ENCODE measurements around the gene TBKBP1. TPM values are rescaled to one million over a fixed set of nuclear protein-coding genes. Genes with fewer than 3 reads are reported as not detected.

Gene TBKBP1
- total and polyA plus RNA-seq, 2 of the 4 experiments (the other 2 are of a cell fraction), result 3.4 to 8.5 TPM

DNA sequence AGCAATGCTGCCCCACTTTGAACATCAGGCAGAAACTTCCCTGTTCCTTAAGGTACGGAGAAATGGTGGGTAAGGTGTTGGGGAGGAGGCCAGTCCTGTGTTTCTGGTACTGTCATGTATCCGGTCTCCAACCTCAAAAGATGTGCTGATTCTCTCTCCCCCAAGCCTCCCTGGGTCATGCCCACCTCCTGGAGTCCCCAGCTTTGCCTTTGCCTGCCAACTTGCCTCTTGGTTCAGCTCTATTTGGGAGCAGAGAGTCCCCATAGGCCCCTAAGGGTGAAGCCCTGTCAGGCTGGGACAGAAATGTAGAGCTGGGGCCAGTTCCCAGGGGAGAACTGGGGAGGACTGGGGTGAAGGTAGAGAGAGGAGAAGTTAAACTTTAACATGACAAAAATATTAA is 37.4 kb downstream of the TBKBP1 start:
- no peaks in the 10 kb centered on the region for H3K36me3 ChIP-seq (ENCODE audit: control insufficient read depth, insufficient read depth, low read length)
- no peak overlapping the region for H4K91ac ChIP-seq (ENCODE audit: insufficient read depth, low read depth, low read length)
- peaks cover 94% of the 10 kb centered on the region for H3K27me3 ChIP-seq (ENCODE audit: control insufficient read depth, insufficient read depth, low read length)
- H3K4me1 ChIP-seq (ENCODE audit: control insufficient read depth, insufficient read depth, low read length), result no peaks in the 10 kb centered on the region
- H4K20me1 ChIP-seq (ENCODE audit: insufficient read depth, low read length), result peaks cover 12% of the 10 kb centered on the region
- no peak overlapping the region for H3K18ac ChIP-seq (ENCODE audit: low read depth, low read length)
- no peak overlapping the region for H2BK15ac ChIP-seq (ENCODE audit: low read depth, low read length)
- ATAC-seq (ENCODE audit: low read depth) (no peak), DNase-seq (no peak)
- no peak overlapping the region for H3K9ac ChIP-seq (ENCODE audit: low read depth, low read length)
- BruUV-seq (replicated peaks), result no TSS peak
- no CpG with 5 or more reads among the region's 2 CpGs for WGBS, 2 experiments (ENCODE audit: extremely low coverage in 2 of 2, insufficient read length in 1 of 2)
- H3K9me1 ChIP-seq (ENCODE audit: insufficient read depth, low read length), result no peaks in the 10 kb centered on the region
- in situ Hi-C loops (cut with MboI; ENCODE audit: low sequenced_read_pairs) (no loop called here), intact Hi-C loops (cut with micrococcal nuclease) (no loop called here), dilution Hi-C loops (cut with HindIII; ENCODE audit: low sequenced_read_pairs, unreplicated experiment) (no loop called here)
- no peak overlapping the region for H3K4ac ChIP-seq (ENCODE audit: low read depth, low read length)
- peaks cover 2% of the 10 kb centered on the region; the same call in 1 of the 2 replicates for H3K9me3 ChIP-seq (ENCODE audit: control insufficient read depth, insufficient read depth, low read length)
- no peak overlapping the region for H2AK9ac ChIP-seq (replicated peaks; ENCODE audit: low read depth, low read length, poor library complexity)
- POLR2A ChIA-PET (ENCODE audit: unreplicated experiment), result no interaction called here
- no peaks in the 10 kb centered on the region for H3K79me1 ChIP-seq (ENCODE audit: low read depth in 1 of 2, low read length in 2 of 2)
- no peak overlapping the region for H2AK5ac ChIP-seq (ENCODE audit: low read depth, low read length)
- H2BK120ac ChIP-seq (ENCODE audit: low read depth, low read length), result no peak overlapping the region
- H3K23ac ChIP-seq (ENCODE audit: low read depth, low read length), result no peak overlapping the region
- no peak overlapping the region for H3K27ac ChIP-seq (ENCODE audit: insufficient read depth, low read length)
- no peak overlapping the region for H3K4me2 ChIP-seq (ENCODE audit: low read depth, low read length)
- no peak overlapping the region for H2BK20ac ChIP-seq (ENCODE audit: low read depth, low read length)
- H3K4me3 ChIP-seq (ENCODE audit: insufficient read depth, low read depth, low read length), result no peak overlapping the region
- H2AFZ ChIP-seq (replicated peaks; ENCODE audit: low read length, poor library complexity), result no peak overlapping the region
- no peak overlapping the region for H4K8ac ChIP-seq (ENCODE audit: low read depth in 2 of 2, low read length in 2 of 2)
- no peak for TF ChIP-seq MAFK (IDR thresholded peaks at IDR 0.05; ENCODE audit: low read depth, low read length)
- TF ChIP-seq MXI1 (IDR thresholded peaks at IDR 0.05; ENCODE audit: borderline replicate concordance, low read depth, low read length), result no peak
- TF ChIP-seq, protein P1, sequence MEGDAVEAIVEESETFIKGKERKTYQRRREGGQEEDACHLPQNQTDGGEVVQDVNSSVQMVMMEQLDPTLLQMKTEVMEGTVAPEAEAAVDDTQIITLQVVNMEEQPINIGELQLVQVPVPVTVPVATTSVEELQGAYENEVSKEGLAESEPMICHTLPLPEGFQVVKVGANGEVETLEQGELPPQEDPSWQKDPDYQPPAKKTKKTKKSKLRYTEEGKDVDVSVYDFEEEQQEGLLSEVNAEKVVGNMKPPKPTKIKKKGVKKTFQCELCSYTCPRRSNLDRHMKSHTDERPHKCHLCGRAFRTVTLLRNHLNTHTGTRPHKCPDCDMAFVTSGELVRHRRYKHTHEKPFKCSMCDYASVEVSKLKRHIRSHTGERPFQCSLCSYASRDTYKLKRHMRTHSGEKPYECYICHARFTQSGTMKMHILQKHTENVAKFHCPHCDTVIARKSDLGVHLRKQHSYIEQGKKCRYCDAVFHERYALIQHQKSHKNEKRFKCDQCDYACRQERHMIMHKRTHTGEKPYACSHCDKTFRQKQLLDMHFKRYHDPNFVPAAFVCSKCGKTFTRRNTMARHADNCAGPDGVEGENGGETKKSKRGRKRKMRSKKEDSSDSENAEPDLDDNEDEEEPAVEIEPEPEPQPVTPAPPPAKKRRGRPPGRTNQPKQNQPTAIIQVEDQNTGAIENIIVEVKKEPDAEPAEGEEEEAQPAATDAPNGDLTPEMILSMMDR (conservative IDR thresholded peaks at IDR 0.05; ENCODE audit: low read depth, low read length), result no peak
- TF ChIP-seq, protein P2, sequence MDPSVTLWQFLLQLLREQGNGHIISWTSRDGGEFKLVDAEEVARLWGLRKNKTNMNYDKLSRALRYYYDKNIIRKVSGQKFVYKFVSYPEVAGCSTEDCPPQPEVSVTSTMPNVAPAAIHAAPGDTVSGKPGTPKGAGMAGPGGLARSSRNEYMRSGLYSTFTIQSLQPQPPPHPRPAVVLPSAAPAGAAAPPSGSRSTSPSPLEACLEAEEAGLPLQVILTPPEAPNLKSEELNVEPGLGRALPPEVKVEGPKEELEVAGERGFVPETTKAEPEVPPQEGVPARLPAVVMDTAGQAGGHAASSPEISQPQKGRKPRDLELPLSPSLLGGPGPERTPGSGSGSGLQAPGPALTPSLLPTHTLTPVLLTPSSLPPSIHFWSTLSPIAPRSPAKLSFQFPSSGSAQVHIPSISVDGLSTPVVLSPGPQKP (IDR thresholded peaks at IDR 0.05; ENCODE audit: borderline replicate concordance, low read depth, low read length), result no peak
- TF ChIP-seq, protein P3, sequence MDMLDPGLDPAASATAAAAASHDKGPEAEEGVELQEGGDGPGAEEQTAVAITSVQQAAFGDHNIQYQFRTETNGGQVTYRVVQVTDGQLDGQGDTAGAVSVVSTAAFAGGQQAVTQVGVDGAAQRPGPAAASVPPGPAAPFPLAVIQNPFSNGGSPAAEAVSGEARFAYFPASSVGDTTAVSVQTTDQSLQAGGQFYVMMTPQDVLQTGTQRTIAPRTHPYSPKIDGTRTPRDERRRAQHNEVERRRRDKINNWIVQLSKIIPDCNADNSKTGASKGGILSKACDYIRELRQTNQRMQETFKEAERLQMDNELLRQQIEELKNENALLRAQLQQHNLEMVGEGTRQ (IDR thresholded peaks at IDR 0.05; ENCODE audit: low read depth, low read length), result no peak
- no peak for TF ChIP-seq MAZ (IDR thresholded peaks at IDR 0.05; ENCODE audit: borderline replicate concordance, low read depth, low read length)
- no peak for TF ChIP-seq RAD21 (IDR thresholded peaks at IDR 0.05; ENCODE audit: low read length)
- TF ChIP-seq RFX5 (IDR thresholded peaks at IDR 0.05; ENCODE audit: low read depth, low read length), result no peak
- no peak for TF ChIP-seq RCOR1 (IDR thresholded peaks at IDR 0.05; ENCODE audit: insufficient replicate concordance, low read length)
- TF ChIP-seq CEBPB (IDR thresholded peaks at IDR 0.05; ENCODE audit: low read depth, low read length), result no peak
- TF ChIP-seq NFE2L2 (IDR thresholded peaks at IDR 0.05; ENCODE audit: low read depth, low read length), result no peak
- TF ChIP-seq BHLHE40 (IDR thresholded peaks at IDR 0.05; ENCODE audit: low read depth, low read length), result no peak
- no peak for TF ChIP-seq SMC3 (IDR thresholded peaks at IDR 0.05; ENCODE audit: low read depth, low read length)
- TF ChIP-seq CHD1 (IDR thresholded peaks at IDR 0.05; ENCODE audit: low read depth, low read length), result no peak
- no peak for TF ChIP-seq POLR2A (IDR thresholded peaks at IDR 0.05; ENCODE audit: low read depth, low read length)
- no peak for TF ChIP-seq FOS (IDR thresholded peaks at IDR 0.05; ENCODE audit: low read depth, low read length)
- no peak overlapping the region for H3K56ac ChIP-seq (ENCODE audit: extremely low read depth, insufficient read depth, low read length)
- H3K14ac ChIP-seq (replicated peaks; ENCODE audit: low read depth, low read length), result no peak overlapping the region
- no peak overlapping the region for H2BK5ac ChIP-seq (ENCODE audit: low read depth, low read length, poor library complexity, severe bottlenecking)
- CTCF ChIA-PET, result interaction anchor here (0.6 kb wide), 1 partner anchor 123 kb away, joined by 3 read pairs; no protein-coding TSS in a partner anchor
- no peak overlapping the region for H4K5ac ChIP-seq (ENCODE audit: low read depth, low read length)

All from IMR-90 (cell line).